ENCODE measurements around the gene PARVG. TPM values are rescaled to one million over a fixed set of nuclear protein-coding genes. Genes with fewer than 3 reads are reported as not detected.

Gene PARVG
- total RNA-seq, 4 donors from 2014 or later = 7.1 to 16.2 (median 11.2) TPM

DNA sequence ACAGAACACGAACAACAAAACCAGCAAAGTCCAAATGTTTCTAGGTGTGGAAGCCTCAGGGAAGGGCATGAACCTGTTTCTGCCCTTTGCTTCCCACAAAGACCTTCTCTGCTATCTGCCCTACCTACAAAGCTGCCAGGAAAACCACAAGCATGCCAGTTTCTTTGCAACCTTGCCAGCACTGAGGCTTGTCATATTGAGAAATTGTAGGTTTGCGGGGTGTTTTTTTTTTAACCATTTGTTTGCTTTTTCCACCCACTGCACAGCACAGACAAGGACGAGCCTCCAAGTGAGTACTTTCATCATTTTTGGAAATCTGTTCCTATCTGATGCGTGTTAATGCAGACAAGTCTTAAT, 12.8 kb downstream of the PARVG start:
- DNase-seq (ENCODE audit: extremely low spot score) = no peak
- 59% methylated on average over 4 of the region's 4 CpGs for WGBS
- intact Hi-C loops (cut with DNase I) = no loop called here
- Histone ChIP-seq H3K4me1 (peaks cover 0 to 17% (median 13%) of the 10 kb centered on the region in 4 donors), H3K27ac (replicated peaks in 1 of 4) (no peak overlapping the region), H3K4me3 (no peak overlapping the region), H3K9me3 (no peaks in the 10 kb centered on the region), H3K36me3 (no peaks in the 10 kb centered on the region), H3K27me3 (peaks cover 0 to 45% (median 0%) of the 10 kb centered on the region in 4 donors)
- TF ChIP-seq POLR2A (IDR thresholded peaks at IDR 0.05; ENCODE audit: low read depth) (no peak), EP300 (IDR thresholded peaks at IDR 0.05) (no peak), POLR2AphosphoS5 (IDR thresholded peaks at IDR 0.05) (no peak)
- TF ChIP-seq, protein P1, sequence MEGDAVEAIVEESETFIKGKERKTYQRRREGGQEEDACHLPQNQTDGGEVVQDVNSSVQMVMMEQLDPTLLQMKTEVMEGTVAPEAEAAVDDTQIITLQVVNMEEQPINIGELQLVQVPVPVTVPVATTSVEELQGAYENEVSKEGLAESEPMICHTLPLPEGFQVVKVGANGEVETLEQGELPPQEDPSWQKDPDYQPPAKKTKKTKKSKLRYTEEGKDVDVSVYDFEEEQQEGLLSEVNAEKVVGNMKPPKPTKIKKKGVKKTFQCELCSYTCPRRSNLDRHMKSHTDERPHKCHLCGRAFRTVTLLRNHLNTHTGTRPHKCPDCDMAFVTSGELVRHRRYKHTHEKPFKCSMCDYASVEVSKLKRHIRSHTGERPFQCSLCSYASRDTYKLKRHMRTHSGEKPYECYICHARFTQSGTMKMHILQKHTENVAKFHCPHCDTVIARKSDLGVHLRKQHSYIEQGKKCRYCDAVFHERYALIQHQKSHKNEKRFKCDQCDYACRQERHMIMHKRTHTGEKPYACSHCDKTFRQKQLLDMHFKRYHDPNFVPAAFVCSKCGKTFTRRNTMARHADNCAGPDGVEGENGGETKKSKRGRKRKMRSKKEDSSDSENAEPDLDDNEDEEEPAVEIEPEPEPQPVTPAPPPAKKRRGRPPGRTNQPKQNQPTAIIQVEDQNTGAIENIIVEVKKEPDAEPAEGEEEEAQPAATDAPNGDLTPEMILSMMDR (IDR thresholded peaks at IDR 0.05) = no peak

DNA sequence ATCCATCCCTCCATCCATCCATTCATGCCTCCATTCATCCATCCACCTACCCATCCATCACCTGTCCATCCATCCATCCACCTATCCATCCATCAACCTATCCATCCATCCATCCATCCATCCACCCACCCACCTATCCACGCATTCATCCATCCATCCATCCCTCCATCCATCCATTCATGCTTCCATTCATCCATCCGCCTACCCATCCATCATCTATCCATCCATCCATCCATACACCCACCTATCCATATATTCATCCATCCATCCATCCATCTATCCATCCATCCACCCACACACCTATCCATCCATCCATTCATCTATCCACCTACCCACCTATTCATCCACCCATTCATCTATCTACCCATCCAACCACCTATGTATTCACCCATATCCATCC, 13.8 kb downstream of the PARVG start:
- Histone ChIP-seq H3K4me3 (no peak overlapping the region), H3K27me3 (peaks cover 0 to 52% (median 0%) of the 10 kb centered on the region in 4 donors), H3K36me3 (no peaks in the 10 kb centered on the region), H3K27ac (replicated peaks in 1 of 4) (no peak overlapping the region), H3K9me3 (no peaks in the 10 kb centered on the region), H3K4me1 (peaks cover 0 to 17% (median 13%) of the 10 kb centered on the region in 4 donors)
- intact Hi-C loops (cut with DNase I) = no loop called here
- TF ChIP-seq, protein P1 (IDR thresholded peaks at IDR 0.05) = no peak
- TF ChIP-seq POLR2AphosphoS5 (IDR thresholded peaks at IDR 0.05) = no peak
- no peak for TF ChIP-seq POLR2A (IDR thresholded peaks at IDR 0.05; ENCODE audit: low read depth)
- no peak for TF ChIP-seq EP300 (IDR thresholded peaks at IDR 0.05)
- no peak for DNase-seq (ENCODE audit: extremely low spot score)
- WGBS = 91% methylated on average over 2 of the region's 2 CpGs

DNA sequence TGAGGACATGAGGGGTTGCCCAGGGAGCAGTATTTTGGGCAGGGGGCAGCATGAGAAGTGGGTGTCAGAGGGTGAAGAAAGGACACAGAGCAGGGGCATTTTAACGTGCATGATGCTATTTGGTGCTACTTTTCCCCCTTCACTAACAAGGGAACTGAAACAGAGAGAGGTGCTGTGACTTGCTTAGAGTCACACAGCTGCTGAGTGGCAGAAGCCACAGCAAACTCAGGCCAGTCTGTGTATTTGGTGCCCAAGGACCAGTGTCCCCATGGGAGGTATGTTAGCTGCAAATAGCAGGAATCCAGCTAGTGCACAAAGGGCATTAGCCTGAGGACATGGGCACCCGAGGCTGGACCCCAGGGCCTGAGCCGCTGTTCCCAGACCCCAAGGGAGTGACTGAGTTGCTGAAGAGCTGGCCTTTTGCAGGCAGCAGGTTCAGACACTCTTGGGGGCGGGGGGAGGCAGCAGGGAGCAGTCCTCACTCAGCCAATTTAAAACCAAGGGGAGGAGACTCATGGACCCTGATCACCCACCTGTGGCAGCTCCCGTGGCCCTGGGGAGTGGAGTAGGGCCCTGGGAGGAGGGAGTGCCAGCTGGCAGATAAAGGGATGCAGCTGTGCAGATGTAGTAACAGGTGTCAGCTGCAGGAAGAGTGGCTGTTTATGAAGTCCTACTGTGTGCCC, 14.6 kb downstream of the PARVG start:
- intact Hi-C loops (cut with DNase I) = no loop called here
- DNase-seq (ENCODE audit: extremely low spot score) = no peak
- WGBS = 63% methylated on average over 1 of the region's 5 CpGs

GRCh38 chr22:44196241-44196640, 15.5 kb downstream of the PARVG start:
- no peak for TF ChIP-seq EP300 (IDR thresholded peaks at IDR 0.05)
- TF ChIP-seq, protein P1 (IDR thresholded peaks at IDR 0.05) = no peak
- TF ChIP-seq POLR2AphosphoS5 (IDR thresholded peaks at IDR 0.05) = no peak
- H3K4me1 ChIP-seq = peaks cover 0 to 17% (median 13%) of the 10 kb centered on the region in 4 donors
- no peak overlapping the region for H3K27ac ChIP-seq (replicated peaks in 1 of 4)
- no peaks in the 10 kb centered on the region for H3K36me3 ChIP-seq
- 73% methylated on average over 6 of the region's 9 CpGs for WGBS
- H3K4me3 ChIP-seq = no peak overlapping the region
- DNase-seq (ENCODE audit: extremely low spot score) = no peak
- peaks cover 0 to 62% (median 0%) of the 10 kb centered on the region in 4 donors for H3K27me3 ChIP-seq
- no peaks in the 10 kb centered on the region for H3K9me3 ChIP-seq
- intact Hi-C loops (cut with DNase I) = no loop called here

More for the DNA sequence above, 14.6 kb downstream of the PARVG start:
- peaks cover 0 to 60% (median 0%) of the 10 kb centered on the region in 4 donors for H3K27me3 ChIP-seq
- H3K4me1 ChIP-seq = peaks cover 0 to 17% (median 13%) of the 10 kb centered on the region in 4 donors
- no peak for TF ChIP-seq EP300 (IDR thresholded peaks at IDR 0.05)
- TF ChIP-seq POLR2A (IDR thresholded peaks at IDR 0.05; ENCODE audit: low read depth) = no peak
- TF ChIP-seq, protein P1 (IDR thresholded peaks at IDR 0.05) = no peak
- no peak for TF ChIP-seq POLR2AphosphoS5 (IDR thresholded peaks at IDR 0.05)
- no peaks in the 10 kb centered on the region for H3K9me3 ChIP-seq
- no peak overlapping the region for H3K27ac ChIP-seq (replicated peaks in 1 of 4)
- H3K4me3 ChIP-seq = no peak overlapping the region
- H3K36me3 ChIP-seq = no peaks in the 10 kb centered on the region

Data from esophagus muscularis mucosa (tissue), 4 donors.